LNCaP clone FGC (cell line): ENCODE data around the gene ARPC2.
A peak's percentile ranks its signal among the peaks of the same experiment; 100 is the strongest.

Experiments used
- DNase-seq: peaks from one replicate; pipeline ENCODE4 v3.0.0-alpha.2; 2011; ENCODE audit warnings: low read depth
- H3K4me3 ChIP-seq: 2 replicates; pipeline ENCODE4 v1.5.1; 2011; ENCODE audit warnings: mild to moderate bottlenecking, low read depth, low read length, control low read depth
- TF ChIP-seq, protein P1 (sequence below): IDR thresholded peaks from 2 replicates; pipeline ENCODE4 v1.5.1; 2012; ENCODE audit warnings: mild to moderate bottlenecking; ENCODE audit not compliant: control insufficient read depth, insufficient read depth; ENCODE audit errors: extremely low read depth

Gene ARPC2

DNA sequence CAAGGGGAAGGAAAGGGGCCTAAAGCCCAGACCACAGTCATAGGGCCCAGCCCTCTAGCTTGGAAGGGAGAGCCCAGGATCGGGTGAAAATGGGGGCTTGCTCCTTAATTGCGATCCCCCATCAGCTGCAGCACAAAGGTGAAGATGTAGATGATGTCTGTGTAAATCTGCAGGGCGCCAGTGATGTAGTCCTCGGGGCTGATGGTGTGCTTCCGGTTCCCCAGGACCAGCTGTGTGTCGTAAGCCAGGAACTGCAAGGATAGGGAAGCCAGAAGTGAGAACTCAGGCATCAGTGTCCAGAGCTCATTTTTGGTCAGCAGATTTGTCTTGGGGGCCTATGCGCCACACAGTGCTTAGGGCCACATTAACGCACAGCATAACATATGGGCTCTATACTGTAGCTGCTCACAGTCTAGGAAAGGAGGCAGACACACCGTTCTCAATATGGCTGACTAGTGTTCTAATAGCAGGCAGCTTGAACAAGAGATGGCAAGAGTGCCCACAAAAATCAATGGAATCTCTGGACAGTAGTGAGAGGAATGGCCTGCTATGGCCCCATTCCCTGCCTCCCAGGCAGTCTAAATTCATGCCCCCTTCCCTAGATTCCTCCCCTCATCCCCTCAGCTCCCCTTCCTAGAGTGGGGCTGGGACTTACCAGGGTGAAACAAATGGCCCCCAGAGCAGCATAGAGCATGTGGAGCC lies 58.5 kb downstream of the ARPC2 start:
- no peak for DNase-seq
- H3K4me3 ChIP-seq, result no peak overlapping the region
- TF ChIP-seq, protein P1, sequence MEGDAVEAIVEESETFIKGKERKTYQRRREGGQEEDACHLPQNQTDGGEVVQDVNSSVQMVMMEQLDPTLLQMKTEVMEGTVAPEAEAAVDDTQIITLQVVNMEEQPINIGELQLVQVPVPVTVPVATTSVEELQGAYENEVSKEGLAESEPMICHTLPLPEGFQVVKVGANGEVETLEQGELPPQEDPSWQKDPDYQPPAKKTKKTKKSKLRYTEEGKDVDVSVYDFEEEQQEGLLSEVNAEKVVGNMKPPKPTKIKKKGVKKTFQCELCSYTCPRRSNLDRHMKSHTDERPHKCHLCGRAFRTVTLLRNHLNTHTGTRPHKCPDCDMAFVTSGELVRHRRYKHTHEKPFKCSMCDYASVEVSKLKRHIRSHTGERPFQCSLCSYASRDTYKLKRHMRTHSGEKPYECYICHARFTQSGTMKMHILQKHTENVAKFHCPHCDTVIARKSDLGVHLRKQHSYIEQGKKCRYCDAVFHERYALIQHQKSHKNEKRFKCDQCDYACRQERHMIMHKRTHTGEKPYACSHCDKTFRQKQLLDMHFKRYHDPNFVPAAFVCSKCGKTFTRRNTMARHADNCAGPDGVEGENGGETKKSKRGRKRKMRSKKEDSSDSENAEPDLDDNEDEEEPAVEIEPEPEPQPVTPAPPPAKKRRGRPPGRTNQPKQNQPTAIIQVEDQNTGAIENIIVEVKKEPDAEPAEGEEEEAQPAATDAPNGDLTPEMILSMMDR, result no peak

DNA sequence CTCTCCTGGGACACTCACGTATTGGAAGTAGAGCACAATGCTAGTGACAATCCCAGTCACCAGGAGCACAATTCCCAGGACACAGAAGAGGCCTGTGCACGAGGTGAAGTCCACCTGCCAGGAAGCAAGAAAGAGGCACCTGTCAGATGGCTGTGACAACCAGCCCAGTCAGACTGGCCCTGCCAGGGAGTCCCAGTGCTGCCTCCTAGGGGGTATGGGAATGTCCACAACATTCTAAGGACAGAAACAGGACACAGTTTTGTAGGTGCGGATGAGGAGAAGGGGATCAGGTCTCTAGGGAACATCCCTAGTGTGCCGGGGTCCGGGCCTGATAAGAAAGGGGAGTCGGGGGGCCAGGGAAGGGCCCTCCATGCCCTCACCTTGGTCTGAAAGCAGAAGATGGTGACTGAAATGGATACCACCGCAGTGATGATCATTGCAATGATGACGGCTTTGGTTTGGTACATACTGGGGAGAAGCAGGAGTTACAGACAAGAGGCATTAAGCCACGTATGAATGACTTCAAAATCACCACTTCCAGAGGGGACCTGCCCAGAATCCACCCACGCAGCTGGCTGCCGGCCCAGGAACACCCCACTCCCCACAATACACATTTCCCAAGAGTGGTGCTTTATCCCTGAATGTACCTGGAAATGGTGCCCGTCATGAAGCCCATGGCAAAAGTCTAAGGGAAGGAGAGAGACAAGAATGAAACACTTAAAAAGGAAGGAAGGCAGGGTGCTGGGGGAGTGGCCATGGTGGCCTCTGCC lies 60.2 kb downstream of the ARPC2 start:
- no peak overlapping the region for H3K4me3 ChIP-seq
- TF ChIP-seq, protein P1, result 0 out of 2 replicates have a peak, but pooled peaks have one; percentile 14
- no peak for DNase-seq

DNA sequence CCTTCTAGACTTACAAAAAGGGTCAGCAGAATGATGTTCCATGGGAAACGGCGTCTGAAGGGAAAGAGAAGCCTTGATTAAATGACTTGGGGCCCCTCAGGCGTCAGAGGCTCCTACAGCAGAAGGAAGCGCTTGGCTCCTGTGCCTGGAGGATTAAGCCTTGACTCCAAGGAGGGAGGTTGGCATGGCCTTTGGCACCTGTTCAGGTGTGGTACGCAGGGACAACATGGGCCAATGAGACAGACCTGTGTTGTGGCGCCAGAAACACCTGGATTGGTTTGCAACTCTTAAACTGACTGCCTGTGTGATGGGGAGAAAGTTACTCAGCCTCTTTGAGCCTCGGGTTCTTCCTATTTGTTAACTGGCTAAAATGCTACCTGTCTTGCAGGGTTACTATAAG lies 60.9 kb downstream of the ARPC2 start:
- TF ChIP-seq, protein P1, result no peak
- H3K4me3 ChIP-seq, result no peak overlapping the region
- no peak for DNase-seq

DNA sequence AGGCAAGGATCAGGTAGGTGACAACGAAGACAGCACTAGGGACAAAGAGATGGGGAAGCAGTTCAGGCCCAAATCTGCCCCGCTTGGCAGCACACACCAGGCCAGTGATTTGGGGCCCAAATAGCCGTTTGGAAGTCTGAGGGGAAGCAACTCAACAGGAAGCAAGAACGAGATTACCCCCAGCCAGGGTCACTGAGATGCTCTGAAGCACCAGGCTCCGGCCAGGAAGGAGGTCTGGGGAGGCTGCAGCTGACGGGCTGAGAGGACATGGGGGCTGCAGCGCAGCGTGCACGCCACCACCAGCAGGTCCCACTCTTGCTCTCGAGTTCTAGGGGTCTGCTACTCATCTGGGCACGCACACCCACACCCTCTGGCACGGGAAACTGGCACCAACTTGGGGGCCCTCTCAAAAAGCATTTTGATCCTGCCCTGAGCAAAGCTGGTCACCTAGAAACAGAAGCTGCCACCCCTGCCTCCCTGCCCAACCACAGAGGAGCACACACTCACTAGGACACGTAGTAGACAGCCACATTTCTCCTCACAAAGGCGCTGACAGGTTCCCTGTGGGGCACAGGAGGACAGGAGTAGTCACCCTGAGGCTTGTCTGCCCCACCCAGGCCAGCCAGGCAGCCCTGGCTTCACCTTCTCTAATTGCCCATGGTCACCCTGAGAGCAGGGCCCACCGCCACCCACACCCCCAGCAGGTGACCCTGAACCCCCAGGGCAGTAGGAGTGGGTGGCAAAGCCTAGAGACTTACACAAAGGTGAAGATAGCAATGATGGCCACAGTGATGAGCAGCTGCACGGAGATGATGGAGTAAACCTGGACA lies 61.8 kb downstream of the ARPC2 start:
- no peak for DNase-seq
- no peak overlapping the region for H3K4me3 ChIP-seq

DNA sequence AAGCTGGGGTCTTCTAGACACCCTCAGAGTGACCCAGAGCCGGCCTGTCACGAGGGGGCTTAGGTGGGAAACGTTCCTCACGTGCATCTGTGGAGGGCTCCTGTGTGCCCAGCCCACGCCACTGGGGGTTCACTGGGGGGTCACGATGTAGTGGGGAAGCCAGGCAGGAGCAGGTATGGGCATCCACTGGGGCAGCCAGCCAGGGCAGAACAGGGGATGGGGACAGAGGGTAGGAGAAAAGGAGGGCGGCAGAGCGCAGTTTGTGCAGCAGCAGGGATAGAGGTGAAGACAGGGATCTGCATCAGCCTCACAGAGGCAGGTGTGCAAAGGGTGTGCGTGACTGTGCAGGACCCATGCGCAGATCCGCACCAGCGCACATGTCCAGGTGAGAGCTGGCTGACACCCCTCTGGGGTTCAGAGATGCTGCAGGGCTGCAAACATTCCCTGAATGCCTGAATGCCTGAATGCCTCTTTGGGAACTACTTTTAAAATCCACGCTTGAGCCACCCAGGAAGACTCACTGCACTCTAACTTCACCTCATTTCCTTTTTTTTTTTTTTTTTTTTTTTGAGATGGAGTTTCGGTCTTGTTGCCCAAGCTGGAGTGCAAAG lies 63.4 kb downstream of the ARPC2 start:
- DNase-seq, result no peak
- TF ChIP-seq, protein P1, result no peak

More for the DNA sequence above, 61.8 kb downstream of the ARPC2 start:
- TF ChIP-seq, protein P1, result no peak

DNA sequence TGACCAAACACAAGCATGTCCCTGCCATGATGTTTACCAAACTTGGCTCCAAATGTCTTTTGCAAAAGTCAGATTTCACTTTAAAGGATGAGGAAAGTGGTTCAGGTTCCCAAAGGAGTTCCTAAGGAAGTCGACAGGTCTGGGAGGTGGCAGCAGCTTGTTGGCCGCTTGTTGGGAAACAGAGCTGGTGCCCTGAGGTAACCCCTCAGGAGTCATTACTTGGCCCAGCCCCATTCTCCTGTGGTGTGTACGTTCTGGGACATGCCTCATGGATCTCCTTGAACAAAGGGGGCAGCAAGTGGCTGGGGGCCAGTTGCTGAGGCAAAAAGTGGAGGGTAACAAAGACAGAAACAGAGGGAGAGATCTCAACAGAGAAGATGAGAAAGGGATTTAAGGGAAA lies 64.5 kb downstream of the ARPC2 start:
- no peak overlapping the region for H3K4me3 ChIP-seq
- DNase-seq, result no peak
- TF ChIP-seq, protein P1, result no peak

More for the DNA sequence above, 63.4 kb downstream of the ARPC2 start:
- H3K4me3 ChIP-seq, result no peak overlapping the region
